Middle frontal gyrus (tissue), 1 donor: ENCODE measurements around the gene PCGF5.
"Not testable (repeated sequence)": the region's sequence is repeated elsewhere in the genome, so short reads cannot be mapped to it uniquely, and the experiment has no call there.

Experiments used
- DNase-seq: peaks from one replicate; pipeline ENCODE4 v3.0.0-alpha.2; 2015; ENCODE audit warnings: low spot score; ENCODE audit errors: extremely low spot score

PCGF5 gene

GRCh38 chr10:91220194-91220953 is at the start of gene PCGF5:
PCGF5 (plus strand) TSS chr10:91220663; CDS start chr10:91222872, 2,209 bp downstream.
- DNase-seq: peak; percentile 67

GRCh38 chr10:91171485-91171884 is 49.0 kb upstream of the PCGF5 start:
- no peak for DNase-seq

- DNase-seq: no peak
Measured at GRCh38 chr10:91172348-91172747, 48.1 kb upstream of the PCGF5 start.

- no peak for DNase-seq
Measured at GRCh38 chr10:91185239-91185875, 35.1 kb upstream of the PCGF5 start.

GRCh38 chr10:91187156-91187555 is 33.3 kb upstream of the PCGF5 start:
- DNase-seq: no peak

- DNase-seq: not testable (repeated sequence)
Measured at GRCh38 chr10:91188010-91188409, 32.5 kb upstream of the PCGF5 start.

- DNase-seq: no peak
Measured at GRCh38 chr10:91188889-91189288, 31.6 kb upstream of the PCGF5 start.

- DNase-seq: no peak
Measured at GRCh38 chr10:91190388-91190870, 30.0 kb upstream of the PCGF5 start.

GRCh38 chr10:91190876-91191583 is 29.4 kb upstream of the PCGF5 start:
- no peak for DNase-seq

GRCh38 chr10:91191584-91191919 is 28.9 kb upstream of the PCGF5 start:
- no peak for DNase-seq

GRCh38 chr10:91194497-91195179 is 25.8 kb upstream of the PCGF5 start:
- no peak for DNase-seq

- no peak for DNase-seq
Measured at GRCh38 chr10:91196268-91197048, 24.0 kb upstream of the PCGF5 start.

GRCh38 chr10:91197127-91197526 is 23.3 kb upstream of the PCGF5 start:
- no peak for DNase-seq

- DNase-seq: no peak
Measured at GRCh38 chr10:91198781-91199180, 21.7 kb upstream of the PCGF5 start.

GRCh38 chr10:91200314-91201212 is 19.9 kb upstream of the PCGF5 start:
- no peak for DNase-seq

GRCh38 chr10:91201213-91201996 is 19.1 kb upstream of the PCGF5 start:
- no peak for DNase-seq

- no peak for DNase-seq
Measured at GRCh38 chr10:91206427-91206826, 14.0 kb upstream of the PCGF5 start.

- no peak for DNase-seq
Measured at GRCh38 chr10:91206837-91207474, 13.5 kb upstream of the PCGF5 start.

GRCh38 chr10:91208642-91209041 is 11.8 kb upstream of the PCGF5 start:
- no peak for DNase-seq
